Smooth muscle cell (in vitro differentiated cells): ENCODE measurements around the gene GRAMD1B. TPM values are rescaled to one million over a fixed set of nuclear protein-coding genes. Genes with fewer than 3 reads are reported as not detected.

ENCODE experiments used
- DNase-seq: peaks from one replicate; lab custom pipeline; 2025; ENCODE audit not compliant: unreplicated experiment; lab: John Stamatoyannopoulos, UW
- H2AFZ ChIP-seq: fragments of 200-600 bp; sonication (generic); 2 replicates; pipeline ENCODE4 v1.6.0; 2016; ENCODE audit warnings: antibody characterized with exemption, low read depth, mild to moderate bottlenecking
- H3F3A ChIP-seq: fragments of 200-600 bp; sonication (generic); 2 replicates; pipeline ENCODE4 v1.6.0; 2017; ENCODE audit warnings: antibody characterized with exemption, low read depth
- H3K27ac ChIP-seq: fragments of 200-600 bp; sonication (generic); 2 replicates; pipeline ENCODE4 v1.5.1; 2016; ENCODE audit warnings: low read depth, mild to moderate bottlenecking
- H3K27me3 ChIP-seq: fragments of 200-600 bp; sonication (generic); 2 replicates; pipeline ENCODE4 v1.6.1; 2016; ENCODE audit warnings: low read depth, mild to moderate bottlenecking
- H3K36me3 ChIP-seq: fragments of 200-600 bp; sonication (generic); 2 replicates; pipeline ENCODE4 v1.5.1; 2016; ENCODE audit warnings: low read depth
- H3K4me1 ChIP-seq: fragments of 200-600 bp; sonication (generic); 2 replicates; pipeline ENCODE4 v1.5.1; 2016; ENCODE audit warnings: low read depth
- H3K4me2 ChIP-seq: fragments of 200-600 bp; sonication (generic); 2 replicates; pipeline ENCODE4 v1.6.0; 2016; ENCODE audit warnings: mild to moderate bottlenecking
- H3K4me3 ChIP-seq: fragments of 200-600 bp; sonication (generic); 2 replicates; pipeline ENCODE4 v1.5.1; 2016; ENCODE audit warnings: mild to moderate bottlenecking
- H3K79me2 ChIP-seq: fragments of 200-600 bp; sonication (generic); 2 replicates; pipeline ENCODE4 v1.6.0; 2016; ENCODE audit warnings: low read depth, mild to moderate bottlenecking
- H3K9ac ChIP-seq: fragments of 200-600 bp; sonication (generic); 2 replicates; pipeline ENCODE4 v1.6.0; 2016; ENCODE audit warnings: low read depth
- H3K9me3 ChIP-seq: fragments of 200-600 bp; sonication (generic); replicated peaks from 2 replicates; pipeline ENCODE4 v1.5.1; 2016; ENCODE audit warnings: low read depth
- H4K20me1 ChIP-seq: fragments of 200-600 bp; sonication (generic); 2 replicates; pipeline ENCODE4 v1.6.0; 2016; ENCODE audit warnings: low read depth
- WGBS: methylation state at CpG from one replicate; pipeline ENCODE4 v1.1.7; 2016; ENCODE audit warnings: low lambda C conversion rate; 5-methylcytosine and 5-hydroxymethylcytosine counted together
- polyA plus RNA-seq: library from polyadenylated mRNA; unstranded; fragments of >200 nt; fragmentation: Nextera tagmentation; extraction: Ambion mirVana; gene quantifications from 2 replicates; pipeline ENCODE4 v1.2.1, GENCODE V29; 2016
- total RNA-seq: library from RNA; depleted of rRNA; stranded (reverse); fragments of >200 nt; gene quantifications from 2 replicates; pipeline ENCODE4 v1.2.3, GENCODE V29; 2014
- TF ChIP-seq, protein P1 (sequence below): fragments of 200-600 bp; sonication (generic); IDR thresholded peaks from 2 replicates; pipeline ENCODE4 v1.5.1; 2017; ENCODE audit warnings: borderline replicate concordance, mild to moderate bottlenecking, antibody characterized with exemption; ENCODE audit not compliant: insufficient read depth, poor library complexity, severe bottlenecking

The GRAMD1B gene
- total and polyA plus RNA-seq, 2 experiments from 2014 or later, result 2.4 to 3.4 TPM

DNA sequence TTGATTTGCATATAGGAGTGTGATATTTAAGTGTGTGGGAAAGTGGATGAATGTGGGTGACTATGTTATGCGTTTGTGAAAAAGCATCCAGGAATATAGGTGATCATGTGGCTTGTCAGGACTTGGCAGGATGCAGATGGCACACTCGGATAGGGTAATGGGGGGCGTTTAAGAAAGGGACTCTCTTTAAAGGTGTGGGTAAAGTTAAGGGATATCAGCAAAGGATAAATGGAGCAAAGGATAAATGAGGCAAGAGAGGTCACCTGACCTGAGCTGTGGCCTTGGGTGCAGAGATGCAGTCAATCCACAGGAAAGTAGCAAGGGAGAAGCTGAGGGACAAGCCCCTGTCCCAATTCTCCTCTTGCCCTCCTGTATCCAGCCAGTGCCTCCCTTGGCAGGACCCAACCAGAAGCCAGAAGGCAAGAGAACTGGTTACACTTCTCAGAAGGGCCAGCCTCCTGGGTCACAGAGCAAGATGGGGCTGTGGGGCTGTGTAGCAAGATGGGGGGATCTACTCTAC, 47.5 kb upstream of the GRAMD1B start:
- Histone ChIP-seq H4K20me1 (no peaks in the 10 kb centered on the region), H2AFZ (no peak overlapping the region), H3F3A (no peaks in the 10 kb centered on the region), H3K36me3 (no peaks in the 10 kb centered on the region), H3K4me2 (no peak overlapping the region), H3K27me3 (no peaks in the 10 kb centered on the region), H3K9me3 (no peaks in the 10 kb centered on the region), H3K4me3 (no peak overlapping the region), H3K27ac (no peak overlapping the region), H3K4me1 (no peaks in the 10 kb centered on the region), H3K9ac (no peak overlapping the region), H3K79me2 (no peaks in the 10 kb centered on the region)
- DNase-seq, result no peak
- TF ChIP-seq, protein P1, sequence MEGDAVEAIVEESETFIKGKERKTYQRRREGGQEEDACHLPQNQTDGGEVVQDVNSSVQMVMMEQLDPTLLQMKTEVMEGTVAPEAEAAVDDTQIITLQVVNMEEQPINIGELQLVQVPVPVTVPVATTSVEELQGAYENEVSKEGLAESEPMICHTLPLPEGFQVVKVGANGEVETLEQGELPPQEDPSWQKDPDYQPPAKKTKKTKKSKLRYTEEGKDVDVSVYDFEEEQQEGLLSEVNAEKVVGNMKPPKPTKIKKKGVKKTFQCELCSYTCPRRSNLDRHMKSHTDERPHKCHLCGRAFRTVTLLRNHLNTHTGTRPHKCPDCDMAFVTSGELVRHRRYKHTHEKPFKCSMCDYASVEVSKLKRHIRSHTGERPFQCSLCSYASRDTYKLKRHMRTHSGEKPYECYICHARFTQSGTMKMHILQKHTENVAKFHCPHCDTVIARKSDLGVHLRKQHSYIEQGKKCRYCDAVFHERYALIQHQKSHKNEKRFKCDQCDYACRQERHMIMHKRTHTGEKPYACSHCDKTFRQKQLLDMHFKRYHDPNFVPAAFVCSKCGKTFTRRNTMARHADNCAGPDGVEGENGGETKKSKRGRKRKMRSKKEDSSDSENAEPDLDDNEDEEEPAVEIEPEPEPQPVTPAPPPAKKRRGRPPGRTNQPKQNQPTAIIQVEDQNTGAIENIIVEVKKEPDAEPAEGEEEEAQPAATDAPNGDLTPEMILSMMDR, result no peak
- WGBS, result 90% methylated on average over 3 of the region's 3 CpGs

DNA sequence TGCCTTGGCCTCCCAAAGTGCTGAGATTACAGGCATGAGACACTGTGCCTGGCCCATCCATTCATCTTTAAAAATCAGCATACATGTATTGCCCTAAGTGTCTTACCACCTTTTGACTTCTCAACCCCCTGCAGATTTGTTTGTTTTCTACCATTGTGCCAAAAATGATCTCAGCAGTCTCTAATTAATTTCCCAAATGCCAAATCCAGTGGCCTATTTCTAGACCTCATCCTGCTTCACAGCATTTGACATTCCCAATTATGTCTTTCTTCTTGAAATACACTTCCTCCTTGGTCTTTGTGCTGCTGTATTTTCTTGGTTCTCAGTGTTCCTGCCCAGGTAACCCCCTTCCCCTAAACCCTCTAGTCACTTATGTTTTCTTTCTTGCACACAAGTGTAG, 46.0 kb upstream of the GRAMD1B start:
- Histone ChIP-seq H3K9ac (no peak overlapping the region), H3K4me1 (no peaks in the 10 kb centered on the region), H3K9me3 (no peaks in the 10 kb centered on the region)

DNA sequence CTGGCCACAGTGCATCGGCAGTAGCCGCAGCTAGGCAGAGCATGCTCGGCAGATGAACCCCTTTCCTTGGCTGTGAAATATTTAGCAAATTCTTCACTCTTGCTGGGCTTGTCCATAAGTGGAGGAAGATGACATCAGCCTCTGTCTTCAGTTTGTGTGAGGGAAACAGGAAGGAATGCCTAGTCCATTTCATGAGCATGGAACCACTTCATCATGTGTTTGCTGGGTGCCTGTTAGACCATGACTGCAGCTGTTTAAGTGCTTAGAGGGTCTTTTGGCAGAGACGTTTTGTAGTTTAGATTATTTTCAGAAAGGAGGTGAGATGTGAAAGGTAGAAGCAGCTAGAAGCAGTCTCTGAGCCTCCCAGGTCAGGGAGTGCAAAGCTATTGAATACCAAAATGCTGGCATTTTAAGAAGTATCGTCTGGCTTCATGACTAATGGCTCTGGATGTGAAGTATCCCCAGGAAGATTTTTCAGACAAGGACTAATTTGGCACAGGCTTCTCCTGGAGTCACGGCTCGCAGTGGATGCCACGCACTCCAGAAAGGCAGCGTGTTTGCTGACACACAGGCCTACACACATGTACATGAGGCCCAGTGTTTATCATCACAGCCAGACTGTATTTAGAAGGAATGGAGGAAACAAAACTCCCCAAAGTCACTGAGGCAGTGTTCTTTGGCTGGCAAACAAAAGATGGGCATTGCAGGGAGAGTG, 43.1 kb upstream of the GRAMD1B start:
- Histone ChIP-seq H2AFZ (peak overlapping the region; percentile 28), H3K4me2 (no peak overlapping the region), H3K27ac (peak overlapping the region; percentile 77), H4K20me1 (no peaks in the 10 kb centered on the region), H3K27me3 (no peaks in the 10 kb centered on the region), H3K9me3 (no peaks in the 10 kb centered on the region), H3F3A (no peaks in the 10 kb centered on the region), H3K36me3 (no peaks in the 10 kb centered on the region), H3K4me3 (no peak overlapping the region), H3K79me2 (no peaks in the 10 kb centered on the region), H3K9ac (no peak overlapping the region), H3K4me1 (no peaks in the 10 kb centered on the region)
- WGBS, result 64% methylated on average over 9 of the region's 9 CpGs
- no peak for DNase-seq
- TF ChIP-seq, protein P1, result no peak

More for the DNA sequence above, 46.0 kb upstream of the GRAMD1B start:
- no peak overlapping the region for H3K27ac ChIP-seq
- H2AFZ ChIP-seq, result no peak overlapping the region
- TF ChIP-seq, protein P1, result no peak
- H3K79me2 ChIP-seq, result no peaks in the 10 kb centered on the region
- no peaks in the 10 kb centered on the region for H3K36me3 ChIP-seq
- H3K27me3 ChIP-seq, result no peaks in the 10 kb centered on the region
- H3K4me2 ChIP-seq, result no peak overlapping the region
- DNase-seq, result no peak
- no peaks in the 10 kb centered on the region for H3F3A ChIP-seq
- H4K20me1 ChIP-seq, result no peaks in the 10 kb centered on the region
- no peak overlapping the region for H3K4me3 ChIP-seq

DNA sequence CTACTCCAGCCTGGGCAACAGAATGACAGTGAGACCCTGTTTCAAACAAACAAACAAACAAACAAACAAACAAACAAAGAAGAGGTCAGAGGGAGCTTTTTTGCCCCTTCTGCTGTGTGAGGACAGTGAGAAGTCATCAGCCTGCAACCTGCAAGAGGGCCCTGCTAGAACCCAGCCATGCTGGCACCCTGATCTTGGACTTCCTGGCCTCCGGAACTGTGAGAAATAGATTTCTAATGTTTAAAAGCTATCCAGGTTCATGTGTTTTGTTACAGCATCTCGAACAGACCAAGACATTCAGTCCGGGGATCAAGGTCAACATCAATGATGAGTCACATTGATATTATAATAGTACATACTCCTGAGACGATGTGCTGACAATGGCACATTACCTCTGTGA, 41.4 kb upstream of the GRAMD1B start:
- no peak for DNase-seq
- H3K4me1 ChIP-seq, result no peaks in the 10 kb centered on the region
- no peaks in the 10 kb centered on the region for H4K20me1 ChIP-seq
- no peaks in the 10 kb centered on the region for H3K27me3 ChIP-seq
- no peak overlapping the region for H3K9ac ChIP-seq
- no peaks in the 10 kb centered on the region for H3F3A ChIP-seq
- no peaks in the 10 kb centered on the region for H3K36me3 ChIP-seq
- TF ChIP-seq, protein P1, result no peak
- WGBS, result 95% methylated on average over 4 of the region's 4 CpGs
- H3K4me2 ChIP-seq, result no peak overlapping the region
- H3K9me3 ChIP-seq, result no peaks in the 10 kb centered on the region
- no peak overlapping the region for H3K27ac ChIP-seq
- H3K4me3 ChIP-seq, result no peak overlapping the region
- H2AFZ ChIP-seq, result no peak overlapping the region
- H3K79me2 ChIP-seq, result no peaks in the 10 kb centered on the region
